GM18861 (cell line): ENCODE measurements around the gene TTC4.

ENCODE experiments used
- ATAC-seq: cut with Tn5 transposase; IDR thresholded peaks from one replicate; pipeline ENCODE4 v1.9.1; 2021; ENCODE audit not compliant: unreplicated experiment

TTC4 gene

GRCh38 chr1:54777431-54777830 lies 61.8 kb downstream of the TTC4 start:
- no peak for ATAC-seq

GRCh38 chr1:54781023-54781723 lies 65.5 kb downstream of the TTC4 start:
- no peak for ATAC-seq

- no peak for ATAC-seq
Measured at GRCh38 chr1:54782156-54782555, 66.5 kb downstream of the TTC4 start.

- ATAC-seq: no peak
Measured at GRCh38 chr1:54782588-54782987, 66.9 kb downstream of the TTC4 start.

GRCh38 chr1:54784066-54784465 lies 68.4 kb downstream of the TTC4 start:
- no peak for ATAC-seq

GRCh38 chr1:54786778-54787177 lies 71.1 kb downstream of the TTC4 start:
- ATAC-seq: no peak

- ATAC-seq: no peak
Measured at GRCh38 chr1:54787604-54788003, 71.9 kb downstream of the TTC4 start.

- no peak for ATAC-seq
Measured at GRCh38 chr1:54788459-54788858, 72.8 kb downstream of the TTC4 start.

GRCh38 chr1:54791880-54792522 lies 76.3 kb downstream of the TTC4 start:
- ATAC-seq: no peak
